PFSK-1 (cell line): ENCODE data around the gene MTURN.

ENCODE experiments used
- FOXP2 ChIP-seq: optimal IDR thresholded peaks from 2 replicates; pipeline ENCODE3; 2011; ENCODE audit warnings: borderline replicate concordance, control low read depth, inconsistent platforms; ENCODE audit not compliant: insufficient read depth; ENCODE audit errors: extremely low read length, extremely low read depth
- POLR2AphosphoS5 ChIP-seq: IDR thresholded peaks from 2 replicates; pipeline ENCODE4 v1.6.1; 2012; ENCODE audit warnings: low read depth, mild to moderate bottlenecking, control low read depth, low read length, moderate library complexity
- SIN3A ChIP-seq: IDR thresholded peaks from 2 replicates; pipeline ENCODE4 v1.6.1; 2012; ENCODE audit warnings: mild to moderate bottlenecking, low read length, moderate library complexity, borderline replicate concordance; ENCODE audit not compliant: insufficient read depth
- TAF1 ChIP-seq: IDR thresholded peaks from 2 replicates; pipeline ENCODE4 v1.6.1; 2012; ENCODE audit warnings: low read length, control low read depth, borderline replicate concordance; ENCODE audit not compliant: insufficient read depth
- TF ChIP-seq, protein P1 (sequence below), 2 experiments: IDR thresholded peaks; 2 replicates each; pipeline versions ENCODE4 v1.6.1 to v1.8.0; 2011 to 2012; ENCODE audit warnings: low read depth in 2 of 2, low read length in 2 of 2, control low read depth in 1 of 2, inconsistent platforms in 1 of 2, mild to moderate bottlenecking in 1 of 2, moderate library complexity in 1 of 2; ENCODE audit not compliant: insufficient read depth in 1 of 2

The MTURN gene

GRCh38 chr7:30139836-30140384 lies 5.1 kb downstream of the MTURN start:
- TF ChIP-seq, protein P1, sequence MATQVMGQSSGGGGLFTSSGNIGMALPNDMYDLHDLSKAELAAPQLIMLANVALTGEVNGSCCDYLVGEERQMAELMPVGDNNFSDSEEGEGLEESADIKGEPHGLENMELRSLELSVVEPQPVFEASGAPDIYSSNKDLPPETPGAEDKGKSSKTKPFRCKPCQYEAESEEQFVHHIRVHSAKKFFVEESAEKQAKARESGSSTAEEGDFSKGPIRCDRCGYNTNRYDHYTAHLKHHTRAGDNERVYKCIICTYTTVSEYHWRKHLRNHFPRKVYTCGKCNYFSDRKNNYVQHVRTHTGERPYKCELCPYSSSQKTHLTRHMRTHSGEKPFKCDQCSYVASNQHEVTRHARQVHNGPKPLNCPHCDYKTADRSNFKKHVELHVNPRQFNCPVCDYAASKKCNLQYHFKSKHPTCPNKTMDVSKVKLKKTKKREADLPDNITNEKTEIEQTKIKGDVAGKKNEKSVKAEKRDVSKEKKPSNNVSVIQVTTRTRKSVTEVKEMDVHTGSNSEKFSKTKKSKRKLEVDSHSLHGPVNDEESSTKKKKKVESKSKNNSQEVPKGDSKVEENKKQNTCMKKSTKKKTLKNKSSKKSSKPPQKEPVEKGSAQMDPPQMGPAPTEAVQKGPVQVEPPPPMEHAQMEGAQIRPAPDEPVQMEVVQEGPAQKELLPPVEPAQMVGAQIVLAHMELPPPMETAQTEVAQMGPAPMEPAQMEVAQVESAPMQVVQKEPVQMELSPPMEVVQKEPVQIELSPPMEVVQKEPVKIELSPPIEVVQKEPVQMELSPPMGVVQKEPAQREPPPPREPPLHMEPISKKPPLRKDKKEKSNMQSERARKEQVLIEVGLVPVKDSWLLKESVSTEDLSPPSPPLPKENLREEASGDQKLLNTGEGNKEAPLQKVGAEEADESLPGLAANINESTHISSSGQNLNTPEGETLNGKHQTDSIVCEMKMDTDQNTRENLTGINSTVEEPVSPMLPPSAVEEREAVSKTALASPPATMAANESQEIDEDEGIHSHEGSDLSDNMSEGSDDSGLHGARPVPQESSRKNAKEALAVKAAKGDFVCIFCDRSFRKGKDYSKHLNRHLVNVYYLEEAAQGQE (IDR thresholded peaks at IDR 0.05; ENCODE audit: insufficient read depth in 1 of 2, low read depth in 2 of 2, low read length in 2 of 2), result no peak
- TF ChIP-seq POLR2AphosphoS5 (no peak), TAF1 (no peak), SIN3A (no peak), FOXP2 (no peak)

- TF ChIP-seq TAF1, result no peak
- TF ChIP-seq SIN3A, result no peak
- TF ChIP-seq FOXP2, result no peak
- TF ChIP-seq, protein P1 (IDR thresholded peaks at IDR 0.05; ENCODE audit: insufficient read depth in 1 of 2, low read depth in 2 of 2, low read length in 2 of 2), result no peak
- no peak for TF ChIP-seq POLR2AphosphoS5
These were observed 5.7 kb downstream of the MTURN start for GRCh38 chr7:30140456-30140855.

- no peak for TF ChIP-seq POLR2AphosphoS5
- TF ChIP-seq FOXP2, result no peak
- TF ChIP-seq TAF1, result no peak
- TF ChIP-seq, protein P1 (IDR thresholded peaks at IDR 0.05; ENCODE audit: insufficient read depth in 1 of 2, low read depth in 2 of 2, low read length in 2 of 2), result no peak
- TF ChIP-seq SIN3A, result no peak
These were observed 7.9 kb downstream of the MTURN start for GRCh38 chr7:30142710-30143109.

DNA sequence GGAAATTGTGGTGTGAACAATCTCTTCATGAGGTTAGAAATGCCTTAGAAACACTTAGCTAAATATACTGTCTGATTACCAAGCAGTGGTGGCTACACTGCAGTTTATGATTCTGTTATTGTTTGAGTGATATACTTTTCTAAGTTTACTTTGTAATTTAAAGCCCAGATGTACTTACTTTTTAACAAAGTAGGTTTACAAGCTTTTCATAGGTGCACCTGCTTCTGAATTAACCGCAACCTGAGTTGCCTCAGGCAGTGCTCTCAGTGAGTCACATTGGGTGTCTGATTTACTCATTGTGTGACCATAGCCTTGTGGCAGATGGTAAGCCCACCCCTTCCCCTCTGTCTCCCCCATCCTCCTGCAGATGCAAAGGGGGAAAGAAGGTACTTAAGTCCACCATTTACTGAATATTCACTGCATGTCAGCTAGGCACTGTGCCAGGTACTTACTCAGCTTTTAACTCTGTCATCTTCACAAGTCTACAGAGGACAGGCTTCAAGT lies 9.0 kb downstream of the MTURN start:
- TF ChIP-seq TAF1 (no peak), POLR2AphosphoS5 (no peak), SIN3A (no peak), FOXP2 (no peak)
- TF ChIP-seq, protein P1 (IDR thresholded peaks at IDR 0.05; ENCODE audit: insufficient read depth in 1 of 2, low read depth in 2 of 2, low read length in 2 of 2), result no peak
